Astrocyte (in vitro differentiated cells and primary cell): ENCODE results near the gene ANAPC15. TPM values are rescaled to one million over a fixed set of nuclear protein-coding genes. Genes with fewer than 3 reads are reported as not detected.

Experiments used
- DNase-seq: peaks from one replicate; pipeline ENCODE4 v3.0.0-alpha.2; 2010; ENCODE audit warnings: low read depth
- FAIRE-seq: peaks from 2 replicates; lab custom pipeline; 2011; peaks lifted over from hg19 to GRCh38; lab: Jason Lieb, UNC
- H2AFZ ChIP-seq: 2 replicates; pipeline ENCODE4 v1.6.0; 2012; ENCODE audit warnings: low read depth, low read length, inconsistent platforms
- H3K27ac ChIP-seq: 2 replicates; pipeline ENCODE4 v1.5.1; 2011; ENCODE audit warnings: low read depth, low read length, inconsistent platforms
- H3K27me3 ChIP-seq: 2 replicates; pipeline ENCODE4 v1.6.0; 2011; ENCODE audit warnings: low read length, inconsistent platforms; ENCODE audit not compliant: insufficient read depth
- H3K36me3 ChIP-seq: 2 replicates; pipeline ENCODE4 v1.5.1; 2011; ENCODE audit warnings: low read length, inconsistent platforms; ENCODE audit not compliant: insufficient read depth
- H3K4me1 ChIP-seq: 2 replicates; pipeline ENCODE4 v1.5.1; 2011; ENCODE audit warnings: low read length, inconsistent platforms; ENCODE audit not compliant: insufficient read depth
- H3K4me2 ChIP-seq: 2 replicates; pipeline ENCODE4 v1.6.0; 2012; ENCODE audit warnings: low read length, inconsistent platforms
- H3K4me3 ChIP-seq: 2 replicates; pipeline ENCODE4 v1.5.1; 2011; ENCODE audit warnings: low read depth, mild to moderate bottlenecking, low read length, inconsistent platforms; ENCODE audit not compliant: insufficient read depth
- H3K79me2 ChIP-seq: 2 replicates; pipeline ENCODE4 v1.6.0; 2012; ENCODE audit warnings: mild to moderate bottlenecking, low read length, inconsistent platforms; ENCODE audit not compliant: insufficient read depth
- H3K9ac ChIP-seq: 2 replicates; pipeline ENCODE4 v1.6.0; 2012; ENCODE audit warnings: mild to moderate bottlenecking, low read length, inconsistent platforms
- H3K9me3 ChIP-seq: 2 replicates; pipeline ENCODE4 v1.5.1; 2012; ENCODE audit warnings: low read depth, mild to moderate bottlenecking, low read length, inconsistent platforms; ENCODE audit not compliant: insufficient read depth
- H4K20me1 ChIP-seq: 2 replicates; pipeline ENCODE4 v1.6.0; 2012; ENCODE audit warnings: low read length, inconsistent platforms; ENCODE audit not compliant: insufficient read depth
- H3K27ac Mint-ChIP-seq: one replicate; pipeline ENCODE4 v1.8.0; 2021; ENCODE audit warnings: mild to moderate bottlenecking, mixed read lengths; ENCODE audit not compliant: unreplicated experiment
- H3K27me3 Mint-ChIP-seq: one replicate; pipeline ENCODE4 v1.8.0; 2021; ENCODE audit warnings: low read depth, mixed read lengths; ENCODE audit not compliant: unreplicated experiment
- H3K36me3 Mint-ChIP-seq: one replicate; pipeline ENCODE4 v1.8.0; 2021; ENCODE audit warnings: low read depth, mixed read lengths; ENCODE audit not compliant: unreplicated experiment
- H3K4me1 Mint-ChIP-seq: one replicate; pipeline ENCODE4 v1.8.0; 2021; ENCODE audit warnings: low read depth, mixed read lengths; ENCODE audit not compliant: unreplicated experiment
- H3K4me3 Mint-ChIP-seq: one replicate; pipeline ENCODE4 v1.8.0; 2021; ENCODE audit warnings: mild to moderate bottlenecking, moderate library complexity, mixed read lengths; ENCODE audit not compliant: unreplicated experiment
- H3K9me3 Mint-ChIP-seq: one replicate; pipeline ENCODE4 v1.8.0; 2021; ENCODE audit warnings: mild to moderate bottlenecking, mixed read lengths; ENCODE audit not compliant: unreplicated experiment
- CTCF ChIP-seq: IDR thresholded peaks from 2 replicates; pipeline ENCODE4 v1.5.1; 2011; ENCODE audit warnings: low read depth, mild to moderate bottlenecking, inconsistent platforms, low read length, moderate library complexity; ENCODE audit not compliant: insufficient read depth
- EZH2 ChIP-seq: IDR thresholded peaks from 2 replicates; pipeline ENCODE4 v1.6.1; 2012; ENCODE audit warnings: mild to moderate bottlenecking, low read length, inconsistent platforms; ENCODE audit not compliant: insufficient read depth
- total RNA-seq: library from RNA; stranded (reverse); gene quantifications from 2 replicates; pipeline ENCODE4 v1.2.1, GENCODE V29; 2021

The ANAPC15 gene
- total RNA-seq, 1 donor from 2014 or later: 39.0 TPM

- no peak overlapping the region for H3K27ac Mint-ChIP-seq
- H3K9me3 Mint-ChIP-seq: peaks cover 4% of the 10 kb centered on the region
- Histone ChIP-seq H3K9me3 (peaks cover 3% of the 10 kb centered on the region), H3K27me3 (no peaks in the 10 kb centered on the region), H3K27ac (no peak overlapping the region), H3K4me1 (no peaks in the 10 kb centered on the region), H2AFZ (no peak overlapping the region), H3K9ac (no peak overlapping the region), H4K20me1 (no peaks in the 10 kb centered on the region), H3K4me2 (no peak overlapping the region), H3K79me2 (no peaks in the 10 kb centered on the region), H3K36me3 (no peaks in the 10 kb centered on the region), H3K4me3 (no peak overlapping the region)
- H3K36me3 Mint-ChIP-seq: peaks cover 4% of the 10 kb centered on the region
- peaks cover 19% of the 10 kb centered on the region for H3K27me3 Mint-ChIP-seq
- FAIRE-seq (no peak), DNase-seq (no peak)
- no peaks in the 10 kb centered on the region for H3K4me1 Mint-ChIP-seq
- TF ChIP-seq CTCF (no peak), EZH2 (no peak)
- no peak overlapping the region for H3K4me3 Mint-ChIP-seq
These were observed 8.4 kb upstream of the ANAPC15 start for GRCh38 chr11:72120930-72121329.

- peaks cover 4% of the 10 kb centered on the region for H3K36me3 Mint-ChIP-seq
These were observed 6.7 kb upstream of the ANAPC15 start for GRCh38 chr11:72119198-72119597.

More at GRCh38 chr11:72119198-72119597, 6.7 kb upstream of the ANAPC15 start:
- FAIRE-seq (no peak), DNase-seq (no peak)
- Histone ChIP-seq H3K79me2 (no peaks in the 10 kb centered on the region), H3K4me2 (no peak overlapping the region), H3K4me1 (no peaks in the 10 kb centered on the region), H3K9ac (no peak overlapping the region), H2AFZ (no peak overlapping the region), H3K4me3 (no peak overlapping the region), H3K27ac (no peak overlapping the region), H3K9me3 (no peaks in the 10 kb centered on the region), H3K36me3 (no peaks in the 10 kb centered on the region), H3K27me3 (no peaks in the 10 kb centered on the region), H4K20me1 (no peaks in the 10 kb centered on the region)
- no peaks in the 10 kb centered on the region for H3K4me1 Mint-ChIP-seq
- H3K9me3 Mint-ChIP-seq: peaks cover 2% of the 10 kb centered on the region
- peaks cover 12% of the 10 kb centered on the region for H3K27me3 Mint-ChIP-seq
- no peak for TF ChIP-seq EZH2
- TF ChIP-seq CTCF: no peak
- H3K27ac Mint-ChIP-seq: no peak overlapping the region
- H3K4me3 Mint-ChIP-seq: no peak overlapping the region
